Measurements from ENCODE around the gene SESN2. TPM values are rescaled to one million over a fixed set of nuclear protein-coding genes. Genes with fewer than 3 reads are reported as not detected.

Gene SESN2
- total RNA-seq, 1 donor from 2014 or later, result 20.6 TPM

DNA sequence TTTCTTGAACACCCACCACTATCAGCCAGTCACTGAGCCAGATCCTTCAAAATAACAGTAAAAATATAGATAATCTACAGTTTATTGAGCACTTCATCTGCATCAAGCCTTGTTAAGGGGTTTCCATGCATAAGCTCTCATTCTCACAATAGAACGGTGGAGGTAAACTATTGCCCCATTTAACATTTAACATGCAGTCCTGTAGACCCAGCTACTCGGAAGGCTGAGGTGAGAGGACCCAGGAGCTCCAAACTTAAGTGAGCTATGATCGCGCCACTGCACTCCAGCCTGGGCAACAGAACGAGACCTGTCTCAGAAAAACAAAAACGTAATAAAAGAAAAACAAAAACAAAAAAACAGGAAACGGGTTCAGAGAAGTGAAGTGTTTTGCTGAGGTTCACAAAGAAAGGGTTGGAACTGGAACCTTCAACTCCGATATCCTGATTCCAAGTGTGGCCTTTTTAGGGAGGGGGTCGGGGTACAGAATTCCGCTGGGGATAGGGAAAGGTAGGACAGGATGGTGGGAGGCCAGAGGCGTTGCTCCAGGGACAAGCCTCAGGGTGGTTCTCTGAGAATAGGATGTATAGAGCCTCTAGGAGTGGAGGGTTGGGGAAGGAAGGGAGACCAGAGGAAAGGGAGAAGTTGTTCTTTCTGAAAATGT lies 11.6 kb upstream of the SESN2 start:
- no peaks in the 10 kb centered on the region for H3K36me3 Mint-ChIP-seq (ENCODE audit: low read depth)
- H3K4me1 Mint-ChIP-seq, result peaks cover 33% of the 10 kb centered on the region
- peak overlapping the region; percentile 95 for H3K4me3 Mint-ChIP-seq
- H3K27ac Mint-ChIP-seq (ENCODE audit: unreplicated experiment), result peak overlapping the region; percentile 95
- H3K9me3 Mint-ChIP-seq, result no peaks in the 10 kb centered on the region
- TF ChIP-seq CTCF (conservative IDR thresholded peaks at IDR 0.05), result no peak
- DNase-seq (ENCODE audit: low read depth, low spot score), result no peak
- no peaks in the 10 kb centered on the region for H3K27me3 Mint-ChIP-seq (ENCODE audit: low read depth)

DNA sequence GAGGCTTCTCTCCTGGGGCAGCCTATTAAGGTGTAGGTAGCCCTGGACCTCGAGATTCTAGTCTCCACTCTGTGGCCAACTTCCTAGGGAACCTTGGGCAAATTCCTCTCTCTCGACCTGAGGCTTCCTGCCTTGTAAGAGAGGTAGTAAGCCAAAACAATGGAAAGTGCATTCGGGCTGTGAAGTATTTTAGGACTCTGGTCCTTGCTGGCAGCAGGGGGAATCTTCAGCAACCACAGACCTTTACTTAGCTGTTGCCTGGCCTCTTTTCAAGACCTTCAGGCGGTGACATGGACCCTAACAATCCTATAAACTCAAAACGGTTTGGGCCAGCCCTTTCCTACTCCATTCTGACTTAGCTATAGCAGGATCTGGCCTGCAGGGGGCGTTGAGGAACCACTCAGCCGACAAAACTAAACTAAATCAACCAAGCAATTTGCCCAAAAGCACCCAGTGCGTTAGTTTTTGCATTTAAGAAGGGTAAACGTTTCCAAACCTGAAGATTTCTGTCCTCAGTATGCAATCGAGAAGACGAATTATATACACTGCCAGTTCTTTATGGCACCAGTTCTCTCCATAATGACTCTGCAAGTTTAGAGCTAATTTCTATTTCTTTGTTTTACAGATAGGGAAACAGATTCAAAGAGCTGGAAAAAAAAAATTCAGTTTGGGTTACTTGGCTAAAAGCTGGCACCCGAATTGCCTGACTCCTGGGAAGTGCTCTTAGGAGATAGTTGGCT lies 10.9 kb upstream of the SESN2 start:
- DNase-seq (ENCODE audit: low read depth, low spot score), result peak; percentile 80
- H3K36me3 Mint-ChIP-seq (ENCODE audit: low read depth), result no peaks in the 10 kb centered on the region
- peak; percentile 94 for TF ChIP-seq CTCF (conservative IDR thresholded peaks at IDR 0.05)
- H3K27me3 Mint-ChIP-seq (ENCODE audit: low read depth), result no peaks in the 10 kb centered on the region
- peak overlapping the region; percentile 95 for H3K27ac Mint-ChIP-seq (ENCODE audit: unreplicated experiment)
- peak overlapping the region; percentile 31 for H3K4me3 Mint-ChIP-seq
- H3K4me1 Mint-ChIP-seq, result peaks cover 33% of the 10 kb centered on the region
- no peaks in the 10 kb centered on the region for H3K9me3 Mint-ChIP-seq

DNA sequence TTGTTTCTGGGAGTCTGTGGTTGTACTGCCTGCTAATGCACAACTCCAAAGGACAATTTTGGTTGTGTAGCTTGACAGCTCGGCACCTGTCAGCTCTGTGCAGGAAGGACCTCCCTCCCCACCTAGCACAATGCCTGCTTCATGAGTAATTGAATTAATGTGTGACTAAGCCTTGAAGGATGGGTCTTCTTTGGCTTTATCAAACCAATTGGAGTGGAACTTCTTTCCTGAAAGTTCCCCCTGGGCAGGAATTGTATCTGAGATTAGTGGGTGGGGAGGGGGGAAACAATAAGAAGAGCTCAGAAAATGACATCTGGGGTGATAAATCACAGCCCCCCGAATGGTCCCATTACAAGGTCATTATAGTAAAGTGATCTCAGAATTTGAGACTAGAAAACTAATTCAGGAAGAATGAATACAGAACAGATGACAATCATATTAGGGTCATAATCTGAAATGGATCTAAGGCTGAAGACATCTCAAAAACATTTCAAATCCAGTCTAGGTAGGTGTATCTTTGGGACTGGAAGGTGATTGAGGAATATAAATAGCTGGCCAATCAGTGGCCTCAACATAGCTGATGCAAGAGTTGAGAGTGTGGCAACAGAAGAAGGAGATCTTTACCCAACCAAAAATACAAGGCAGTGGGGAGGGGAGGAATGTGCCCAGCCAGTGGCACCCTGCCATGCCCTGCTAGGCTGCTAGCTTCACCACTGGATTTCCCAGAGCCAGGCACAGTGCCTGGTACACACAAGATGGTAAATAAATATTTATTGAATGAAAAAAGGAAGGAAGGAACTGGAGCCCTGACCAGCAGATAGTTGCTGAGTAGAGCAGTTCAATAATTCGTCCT lies 10.1 kb upstream of the SESN2 start:
- no peak overlapping the region for H3K4me3 Mint-ChIP-seq
- no peak overlapping the region for H3K27ac Mint-ChIP-seq (ENCODE audit: unreplicated experiment)
- H3K9me3 Mint-ChIP-seq, result no peaks in the 10 kb centered on the region
- peaks cover 30% of the 10 kb centered on the region for H3K4me1 Mint-ChIP-seq
- H3K27me3 Mint-ChIP-seq (ENCODE audit: low read depth), result no peaks in the 10 kb centered on the region
- no peak for TF ChIP-seq CTCF (conservative IDR thresholded peaks at IDR 0.05)
- no peaks in the 10 kb centered on the region for H3K36me3 Mint-ChIP-seq (ENCODE audit: low read depth)
- DNase-seq (ENCODE audit: low read depth, low spot score), result no peak

GRCh38 chr1:28249866-28250295 lies 9.4 kb upstream of the SESN2 start:
- Mint-ChIP-seq H3K36me3 (ENCODE audit: low read depth) (no peaks in the 10 kb centered on the region), H3K27ac (ENCODE audit: unreplicated experiment) (no peak overlapping the region), H3K4me3 (no peak overlapping the region), H3K27me3 (ENCODE audit: low read depth) (no peaks in the 10 kb centered on the region), H3K9me3 (no peaks in the 10 kb centered on the region), H3K4me1 (peaks cover 30% of the 10 kb centered on the region)
- no peak for DNase-seq (ENCODE audit: low read depth, low spot score)
- TF ChIP-seq CTCF (conservative IDR thresholded peaks at IDR 0.05), result no peak

- no peak for TF ChIP-seq CTCF (conservative IDR thresholded peaks at IDR 0.05)
- DNase-seq (ENCODE audit: low read depth, low spot score), result no peak
- no peaks in the 10 kb centered on the region for H3K9me3 Mint-ChIP-seq
- H3K27me3 Mint-ChIP-seq (ENCODE audit: low read depth), result no peaks in the 10 kb centered on the region
- H3K27ac Mint-ChIP-seq (ENCODE audit: unreplicated experiment), result no peak overlapping the region
- H3K4me3 Mint-ChIP-seq, result peak overlapping the region; percentile 25
- H3K36me3 Mint-ChIP-seq (ENCODE audit: low read depth), result no peaks in the 10 kb centered on the region
- H3K4me1 Mint-ChIP-seq, result peaks cover 18% of the 10 kb centered on the region
These were observed 3.0 kb upstream of the SESN2 start for GRCh38 chr1:28256197-28256827.

All from neural crest cell (in vitro differentiated cells).